Measurements from ENCODE around the gene SLCO2A1.

Gene SLCO2A1

GRCh38 chr3:134034005-134034785 lies 4.5 kb upstream of the SLCO2A1 start:
- DNase-seq (ENCODE audit: extremely low read depth, low read depth): no peak

GRCh38 chr3:134033315-134033996 lies 3.7 kb upstream of the SLCO2A1 start:
- TF ChIP-seq CTCF (IDR thresholded peaks at IDR 0.05; ENCODE audit: low read depth, low read length, missing control alignments): no peak
- H3K4me3 ChIP-seq (replicated peaks; ENCODE audit: low read depth, low read length): no peak overlapping the region
- no peak for DNase-seq (ENCODE audit: extremely low read depth, low read depth)

More at GRCh38 chr3:134034005-134034785, 4.5 kb upstream of the SLCO2A1 start:
- no peak for TF ChIP-seq CTCF (IDR thresholded peaks at IDR 0.05; ENCODE audit: low read depth, low read length, missing control alignments)
- no peak overlapping the region for H3K4me3 ChIP-seq (replicated peaks; ENCODE audit: low read depth, low read length)

- TF ChIP-seq CTCF (IDR thresholded peaks at IDR 0.05; ENCODE audit: low read depth, low read length, missing control alignments): no peak
- DNase-seq (ENCODE audit: extremely low read depth, low read depth): no peak
- H3K4me3 ChIP-seq (replicated peaks; ENCODE audit: low read depth, low read length): no peak overlapping the region
These were observed 1.7 kb upstream of the SLCO2A1 start for GRCh38 chr3:134031348-134031915.

- no peak overlapping the region; the same call in 1 of the 2 replicates for H3K4me3 ChIP-seq (replicated peaks; ENCODE audit: low read depth, low read length)
- no peak for DNase-seq (ENCODE audit: extremely low read depth, low read depth)
- no peak for TF ChIP-seq CTCF (IDR thresholded peaks at IDR 0.05; ENCODE audit: low read depth, low read length, missing control alignments)
These were observed 938 bp upstream of the SLCO2A1 start for GRCh38 chr3:134030379-134031347.

GRCh38 chr3:134029256-134029733 lies 430 bp downstream of the SLCO2A1 start:
- H3K4me3 ChIP-seq (replicated peaks; ENCODE audit: low read depth, low read length): peak overlapping the region; percentile 41
- DNase-seq (ENCODE audit: extremely low read depth, low read depth): no peak
- no peak for TF ChIP-seq CTCF (IDR thresholded peaks at IDR 0.05; ENCODE audit: low read depth, low read length, missing control alignments)

Measured in HFF-Myc (cell line).